ENCODE data around the gene SRRD.
A peak's percentile ranks its signal among the peaks of the same experiment; 100 is the strongest.

SRRD gene

DNA sequence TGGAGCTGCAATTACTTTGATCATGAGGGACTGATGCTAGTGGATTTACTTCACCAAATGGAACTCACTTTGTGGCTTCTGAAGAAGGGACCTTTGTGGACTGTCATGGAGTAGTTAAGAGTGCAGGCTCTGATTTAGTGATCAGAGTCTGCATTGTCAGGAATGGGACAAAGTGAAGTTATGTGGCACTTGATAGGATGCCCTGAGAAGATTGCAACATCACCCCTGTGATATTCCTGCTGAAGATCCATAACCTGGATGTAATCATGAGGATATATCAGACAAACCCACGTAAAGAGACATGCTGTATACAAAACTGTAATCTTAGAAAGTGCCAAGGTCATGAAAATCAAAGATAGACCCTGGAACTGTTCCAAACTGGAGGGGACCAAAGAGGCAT, 30.2 kb downstream of the SRRD start:
- Mint-ChIP-seq H3K4me3 (peak overlapping the region; percentile 100), H3K4me1 (peaks cover 44% of the 10 kb centered on the region), H3K27ac (peak overlapping the region; percentile 99), H3K9me3 (no peaks in the 10 kb centered on the region), H3K36me3 (ENCODE audit: low read depth) (peaks cover 20% of the 10 kb centered on the region), H3K27me3 (ENCODE audit: low read depth, poor library complexity) (no peaks in the 10 kb centered on the region)
- no peak for DNase-seq
- no peak for TF ChIP-seq CTCF (IDR thresholded peaks at IDR 0.05)

- peak overlapping the region; percentile 99 for H3K27ac Mint-ChIP-seq
- TF ChIP-seq CTCF (IDR thresholded peaks at IDR 0.05): no peak
- no peaks in the 10 kb centered on the region for H3K9me3 Mint-ChIP-seq
- no peak for DNase-seq
- peaks cover 44% of the 10 kb centered on the region for H3K4me1 Mint-ChIP-seq
- peak overlapping the region; percentile 100 for H3K4me3 Mint-ChIP-seq
- no peaks in the 10 kb centered on the region for H3K27me3 Mint-ChIP-seq (ENCODE audit: low read depth, poor library complexity)
- peaks cover 13% of the 10 kb centered on the region for H3K36me3 Mint-ChIP-seq (ENCODE audit: low read depth)
Observed at GRCh38 chr22:26514419-26515161, 30.9 kb downstream of the SRRD start.

GRCh38 chr22:26515931-26516330, 32.3 kb downstream of the SRRD start:
- H3K4me1 Mint-ChIP-seq: peaks cover 39% of the 10 kb centered on the region

DNA sequence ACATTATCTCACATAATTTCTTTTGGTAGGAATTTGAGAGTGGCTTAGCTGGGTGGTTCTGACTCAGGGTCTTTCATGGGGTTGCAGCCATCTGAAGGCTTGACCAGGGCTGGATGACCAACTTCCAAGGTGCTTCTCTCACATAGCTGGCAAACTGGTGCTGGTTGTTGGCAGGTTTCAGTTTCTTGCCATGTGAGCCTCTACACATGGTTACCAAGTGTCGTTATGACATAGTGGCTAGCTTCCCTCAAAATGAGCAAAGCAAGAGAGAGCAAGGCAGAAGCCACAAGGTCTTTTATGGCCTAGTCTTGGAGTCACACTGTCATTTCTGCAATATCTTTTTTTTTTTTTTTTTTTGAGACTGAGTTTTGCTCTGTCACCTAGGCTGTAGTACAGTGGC, 32.8 kb downstream of the SRRD start:
- Mint-ChIP-seq H3K4me1 (peaks cover 34% of the 10 kb centered on the region), H3K27ac (no peak overlapping the region), H3K9me3 (no peaks in the 10 kb centered on the region), H3K4me3 (no peak overlapping the region), H3K36me3 (ENCODE audit: low read depth) (peaks cover 4% of the 10 kb centered on the region), H3K27me3 (ENCODE audit: low read depth, poor library complexity) (no peaks in the 10 kb centered on the region)
- no peak for TF ChIP-seq CTCF (IDR thresholded peaks at IDR 0.05)
- DNase-seq: no peak

More at GRCh38 chr22:26515931-26516330, 32.3 kb downstream of the SRRD start:
- no peak overlapping the region for H3K27ac Mint-ChIP-seq
- no peak for DNase-seq
- H3K4me3 Mint-ChIP-seq: no peak overlapping the region
- H3K9me3 Mint-ChIP-seq: no peaks in the 10 kb centered on the region
- H3K27me3 Mint-ChIP-seq (ENCODE audit: low read depth, poor library complexity): no peaks in the 10 kb centered on the region
- TF ChIP-seq CTCF (IDR thresholded peaks at IDR 0.05): no peak
- peaks cover 4% of the 10 kb centered on the region for H3K36me3 Mint-ChIP-seq (ENCODE audit: low read depth)

DNA sequence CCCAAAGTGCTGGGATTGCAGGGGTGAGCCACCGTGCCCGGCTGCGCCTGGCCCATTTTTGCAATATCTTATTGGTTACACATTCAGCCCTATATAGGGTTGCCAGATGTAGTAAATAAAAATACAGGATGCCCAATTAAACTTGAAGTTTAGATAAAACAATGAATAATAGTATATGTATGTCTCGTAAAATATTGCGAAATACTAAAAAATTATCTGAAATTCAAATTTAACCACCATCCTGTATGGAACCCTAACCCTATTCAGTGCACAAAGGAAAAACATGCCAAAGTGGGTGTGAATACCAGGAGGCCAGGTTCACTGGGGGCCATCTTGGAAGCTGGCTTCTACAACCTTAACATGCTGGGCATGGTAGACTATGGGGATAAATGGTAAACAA, 33.8 kb downstream of the SRRD start:
- Mint-ChIP-seq H3K27me3 (ENCODE audit: low read depth, poor library complexity) (no peaks in the 10 kb centered on the region), H3K4me1 (peaks cover 24% of the 10 kb centered on the region), H3K9me3 (no peaks in the 10 kb centered on the region), H3K27ac (no peak overlapping the region), H3K4me3 (no peak overlapping the region), H3K36me3 (ENCODE audit: low read depth) (peaks cover 4% of the 10 kb centered on the region)
- DNase-seq: no peak
- TF ChIP-seq CTCF (IDR thresholded peaks at IDR 0.05): no peak

GRCh38 chr22:26522012-26522411, 38.3 kb downstream of the SRRD start:
- Mint-ChIP-seq H3K4me1 (no peaks in the 10 kb centered on the region), H3K27me3 (ENCODE audit: low read depth, poor library complexity) (no peaks in the 10 kb centered on the region), H3K27ac (no peak overlapping the region), H3K36me3 (ENCODE audit: low read depth) (no peaks in the 10 kb centered on the region), H3K9me3 (no peaks in the 10 kb centered on the region), H3K4me3 (no peak overlapping the region)
- no peak for TF ChIP-seq CTCF (IDR thresholded peaks at IDR 0.05)
- DNase-seq: no peak

Data from nephron progenitor cell (in vitro differentiated cells).